ENCODE data around the gene FKBP8.

- TF ChIP-seq RAD21 (IDR thresholded peaks at IDR 0.05; ENCODE audit: low read depth) (no peak), POLR2A (IDR thresholded peaks at IDR 0.05; ENCODE audit: borderline replicate concordance, extremely low read depth, insufficient read depth, insufficient read length) (no peak), CTCF (IDR thresholded peaks at IDR 0.05 in 2 of 3, conservative IDR thresholded peaks at IDR 0.05 in 1 of 3; ENCODE audit: borderline replicate concordance in 1 of 3, insufficient read depth in 1 of 3, low read depth in 2 of 3, low read length in 2 of 3) (no peak), CEBPB (IDR thresholded peaks at IDR 0.05; ENCODE audit: low read depth) (no peak), SRF (IDR thresholded peaks at IDR 0.05; ENCODE audit: low read depth) (no peak), EZH2 (IDR thresholded peaks at IDR 0.05) (no peak), POLR2AphosphoS5 (IDR thresholded peaks at IDR 0.05; ENCODE audit: low read depth, low read length) (no peak), CBX3 (IDR thresholded peaks at IDR 0.05; ENCODE audit: low read depth) (no peak)
Measured at GRCh38 chr19:18502246-18502637, 41.1 kb downstream of the FKBP8 start.
